Endothelial cell of umbilical vein (primary cell): ENCODE data around the gene LONP1. TPM values are rescaled to one million over a fixed set of nuclear protein-coding genes. Genes with fewer than 3 reads are reported as not detected.

ENCODE experiments used
- BruUV-seq: library from RNA; stranded (reverse); fragments of 400-500 nt; replicated peaks from 2 replicates; lab custom pipeline; 2021; lab: Mats Ljungman, UMichigan
- CTCF ChIA-PET: fragments of 300-600, 350-600 bp; sonication (Branson Sonifier 250); formaldehyde crosslinking; loops from one replicate; lab custom pipeline; 2021; ENCODE audit warnings: antibody characterized with exemption, inconsistent platforms; lab: Charles Lee
- POLR2A ChIA-PET: fragments of 300-600, 350-600 bp; sonication (Branson Sonifier 250); formaldehyde crosslinking; loops from one replicate; lab custom pipeline; 2021; ENCODE audit warnings: antibody characterized with exemption, inconsistent platforms; lab: Charles Lee
- DNase-seq: peaks from one replicate; pipeline ENCODE4 v3.0.0-alpha.2; 2011; ENCODE audit warnings: low read depth, low spot score
- FAIRE-seq: peaks from 2 replicates; lab custom pipeline; 2011; peaks lifted over from hg19 to GRCh38; lab: Jason Lieb, UNC
- H2AFZ ChIP-seq: 2 replicates; pipeline ENCODE4 v1.6.0; 2012; ENCODE audit warnings: low read depth, low read length, control low read depth, inconsistent platforms
- H3K27ac ChIP-seq: 2 replicates; pipeline ENCODE4 v1.5.1; 2011; ENCODE audit warnings: low read depth, mild to moderate bottlenecking, control low read depth, low read length, moderate library complexity; ENCODE audit not compliant: insufficient read depth
- H3K27me3 ChIP-seq, 2 experiments: 2 replicates each; pipeline versions ENCODE4 v1.6.0 to v1.6.1; 2011; ENCODE audit warnings: low read length in 2 of 2, mixed read lengths in 1 of 2; ENCODE audit not compliant: control insufficient read depth in 2 of 2, insufficient read depth in 2 of 2
- H3K36me3 ChIP-seq, 2 experiments: 2 replicates in 1 of 2; 3 replicates in 1 of 2; pipeline ENCODE4 v1.5.1; 2011; ENCODE audit warnings: low read length in 2 of 2, mild to moderate bottlenecking in 1 of 2, moderate library complexity in 1 of 2; ENCODE audit not compliant: control insufficient read depth in 2 of 2, insufficient read depth in 2 of 2; ENCODE audit errors: extremely low read depth in 1 of 2
- H3K4me1 ChIP-seq: 3 replicates; pipeline ENCODE4 v1.5.1; 2011; ENCODE audit warnings: mild to moderate bottlenecking, low read length; ENCODE audit not compliant: control insufficient read depth, insufficient read depth; ENCODE audit errors: extremely low read depth
- H3K4me2 ChIP-seq: 2 replicates; pipeline ENCODE4 v1.6.1; 2011; ENCODE audit warnings: low read length, control low read depth, mixed read lengths; ENCODE audit not compliant: insufficient read depth
- H3K4me3 ChIP-seq, 3 experiments: fragments of 200-600 bp in 1 of 3; sonication (generic), shearing (Covaris generic) in 1 of 3; replicated peaks in 1 of 3; 2 replicates each; pipeline ENCODE4 v1.5.1; 2011 to 2016; ENCODE audit warnings: control low read depth in 3 of 3, low read length in 3 of 3, mild to moderate bottlenecking in 2 of 3, inconsistent platforms in 1 of 3, low read depth in 1 of 3, moderate library complexity in 1 of 3; ENCODE audit not compliant: insufficient read depth in 1 of 3
- H3K79me2 ChIP-seq: 2 replicates; pipeline ENCODE4 v1.6.0; 2012; ENCODE audit warnings: low read length, inconsistent platforms; ENCODE audit not compliant: control insufficient read depth, insufficient read depth
- H3K9ac ChIP-seq: replicated peaks from 2 replicates; pipeline ENCODE3; 2011; ENCODE audit warnings: low read length, control low read depth; ENCODE audit not compliant: insufficient read depth; ENCODE audit errors: extremely low read depth
- H3K9me1 ChIP-seq: replicated peaks from 3 replicates; pipeline ENCODE4 v1.6.0; 2011; ENCODE audit warnings: mild to moderate bottlenecking, low read length; ENCODE audit not compliant: control insufficient read depth, insufficient read depth; ENCODE audit errors: extremely low read depth
- H3K9me3 ChIP-seq: replicated peaks from 2 replicates; pipeline ENCODE4 v1.5.1; 2012; ENCODE audit warnings: low read length, inconsistent platforms; ENCODE audit not compliant: control insufficient read depth, insufficient read depth
- H4K20me1 ChIP-seq: replicated peaks from 2 replicates; pipeline ENCODE3; 2011; ENCODE audit warnings: mild to moderate bottlenecking, low read length; ENCODE audit not compliant: control insufficient read depth, insufficient read depth; ENCODE audit errors: extremely low read depth
- CTCF ChIP-seq, 2 donors: IDR thresholded peaks; 1 replicate in 1 of 2; 2 replicates in 1 of 2; pipeline ENCODE4 v1.5.1; 2011; ENCODE audit warnings: low read length in 2 of 2, mild to moderate bottlenecking in 2 of 2, moderate library complexity in 2 of 2, control low read depth in 1 of 2, inconsistent platforms in 1 of 2, low read depth in 1 of 2; ENCODE audit not compliant: insufficient read depth in 1 of 2; ENCODE audit errors: extremely low read depth in 1 of 2
- EZH2 ChIP-seq: IDR thresholded peaks from 2 replicates; pipeline ENCODE4 v1.6.1; 2012; ENCODE audit warnings: borderline replicate concordance, low read depth, mild to moderate bottlenecking, moderate library complexity, low read length, inconsistent platforms; ENCODE audit not compliant: severe bottlenecking
- FOS ChIP-seq: IDR thresholded peaks from 2 replicates; pipeline ENCODE4 v1.6.1; 2011; ENCODE audit warnings: mild to moderate bottlenecking, low read length, moderate library complexity, borderline replicate concordance; ENCODE audit not compliant: insufficient read depth
- GATA2 ChIP-seq: IDR thresholded peaks from 2 replicates; pipeline ENCODE4 v1.7.0; 2011; ENCODE audit warnings: low read depth, mild to moderate bottlenecking, moderate library complexity, mixed read lengths, low read length; ENCODE audit not compliant: insufficient read length, insufficient read depth
- JUN ChIP-seq: IDR thresholded peaks from 2 replicates; pipeline ENCODE4 v1.6.1; 2011; ENCODE audit warnings: borderline replicate concordance, low read depth; ENCODE audit not compliant: insufficient read length, insufficient read depth
- MAX ChIP-seq: IDR thresholded peaks from 2 replicates; pipeline ENCODE4 v1.6.1; 2011; ENCODE audit not compliant: insufficient read depth, insufficient read length
- MYC ChIP-seq: IDR thresholded peaks from one replicate; pipeline ENCODE4 v1.6.1; 2011; ENCODE audit warnings: mild to moderate bottlenecking, low read depth, low read length
- POLR2A ChIP-seq: IDR thresholded peaks from 2 replicates; pipeline ENCODE4 v1.6.1; 2012; ENCODE audit warnings: low read depth, mild to moderate bottlenecking, control low read depth, low read length
- POLR2AphosphoS5 ChIP-seq: IDR thresholded peaks from 2 replicates; pipeline ENCODE4 v1.6.1; 2012; ENCODE audit warnings: low read depth, mild to moderate bottlenecking, control low read depth, low read length, moderate library complexity; ENCODE audit not compliant: insufficient read depth
- dilution Hi-C: fragments of 300-500 bp; cut with MboI; formaldehyde crosslinking; loops from one replicate; pipeline ENCODE4 v1.15.0; 2019; ENCODE audit warnings: low sequenced_read_pairs; ENCODE audit not compliant: extremely low pct_ligation_motif_present
- intact Hi-C: fragments of 100-400 bp; cut with micrococcal nuclease; formaldehyde crosslinking; loops from one replicate; pipeline ENCODE4 v1.10.0; 2022
- polyA plus RNA-seq, 4 experiments: library from polyadenylated mRNA; depleted of rRNA in 3 of 4; stranded (reverse) in 3 of 4; unstranded in 1 of 4; fragments of >200 nt; gene quantifications; 2 replicates each; pipeline versions ENCODE4 v1.2.1 to v1.2.3, GENCODE V29; 2011 to 2012; ENCODE audit warnings: missing spikeins in 1 of 4
- total RNA-seq: library from RNA; stranded (reverse); gene quantifications from 2 replicates; pipeline ENCODE4 v1.2.3, GENCODE V29; 2021

Gene LONP1
- total and polyA plus RNA-seq, 2 donors (not counting 3 experiments of a cell fraction or from before 2014, with no cell fraction given): 70.0 to 95.7 TPM

GRCh38 chr19:5677580-5677979 lies 42.4 kb downstream of the LONP1 start:
- no peak for TF ChIP-seq POLR2AphosphoS5
- no peak for TF ChIP-seq MAX
- TF ChIP-seq POLR2A: no peak
- TF ChIP-seq CTCF (IDR thresholded peaks at IDR 0.05; ENCODE audit: extremely low read depth in 1 of 2, insufficient read depth in 1 of 2, low read depth in 1 of 2, low read length in 2 of 2): no peak
- TF ChIP-seq JUN: no peak
- no peak for TF ChIP-seq FOS
- TF ChIP-seq EZH2: no peak
- TF ChIP-seq GATA2: no peak
- no peak for TF ChIP-seq MYC
- ChIA-PET POLR2A (no interaction called here), CTCF (interaction anchor here (1.1 kb wide), 1 partner anchor 9 kb away, joined by 4 read pairs; no protein-coding TSS in a partner anchor)
- Histone ChIP-seq H3K27ac (no peak overlapping the region), H3K36me3 (peaks cover 0 to 5% of the 10 kb centered on the region in 2 experiments), H3K4me2 (no peak overlapping the region), H3K9ac (no peak overlapping the region), H3K9me1 (no peaks in the 10 kb centered on the region), H4K20me1 (no peaks in the 10 kb centered on the region), H3K4me3 (no peak overlapping the region), H3K27me3 (no peaks in the 10 kb centered on the region), H2AFZ (no peak overlapping the region), H3K9me3 (no peaks in the 10 kb centered on the region), H3K79me2 (peaks cover 9% of the 10 kb centered on the region), H3K4me1 (peaks cover 10% of the 10 kb centered on the region)
- dilution Hi-C loops (no loop called here), intact Hi-C loops (no loop called here)
- no peak for DNase-seq
- BruUV-seq: no TSS peak
- FAIRE-seq: no peak
